HUES6 (cell line): Measurements from ENCODE around the gene PANK4.

ENCODE experiments used
- H3K27ac ChIP-seq: 2 replicates; pipeline ENCODE4 v1.7.0; 2013; ENCODE audit warnings: low read depth, mild to moderate bottlenecking, low read length, inconsistent platforms
- H3K27me3 ChIP-seq: 2 replicates; pipeline ENCODE4 v1.6.1; 2013; ENCODE audit warnings: low read length; ENCODE audit not compliant: control insufficient read depth, insufficient read depth
- H3K36me3 ChIP-seq: 2 replicates; pipeline ENCODE4 v1.6.1; 2013; ENCODE audit warnings: low read length; ENCODE audit not compliant: control insufficient read depth, insufficient read depth
- H3K4me1 ChIP-seq: 2 replicates; pipeline ENCODE4 v1.6.1; 2013; ENCODE audit warnings: low read length; ENCODE audit not compliant: control insufficient read depth, insufficient read depth
- H3K4me3 ChIP-seq: 2 replicates; pipeline ENCODE4 v1.5.1; 2013; ENCODE audit warnings: low read depth, low read length
- H3K9ac ChIP-seq: one replicate; pipeline ENCODE4 v1.6.1; 2013; ENCODE audit warnings: mild to moderate bottlenecking, low read length
- H3K9me3 ChIP-seq: 2 replicates; pipeline ENCODE4 v1.6.1; 2013; ENCODE audit warnings: low read depth, low read length; ENCODE audit not compliant: control insufficient read depth, insufficient read depth

PANK4 gene

GRCh38 chr1:2523191-2523890, 3.1 kb downstream of the PANK4 start:
- Histone ChIP-seq H3K9ac (no peak overlapping the region), H3K4me3 (no peak overlapping the region), H3K4me1 (peaks cover 24% of the 10 kb centered on the region), H3K9me3 (no peaks in the 10 kb centered on the region), H3K27ac (no peak overlapping the region), H3K27me3 (peaks cover 18% of the 10 kb centered on the region), H3K36me3 (peaks cover 31% of the 10 kb centered on the region)

DNA sequence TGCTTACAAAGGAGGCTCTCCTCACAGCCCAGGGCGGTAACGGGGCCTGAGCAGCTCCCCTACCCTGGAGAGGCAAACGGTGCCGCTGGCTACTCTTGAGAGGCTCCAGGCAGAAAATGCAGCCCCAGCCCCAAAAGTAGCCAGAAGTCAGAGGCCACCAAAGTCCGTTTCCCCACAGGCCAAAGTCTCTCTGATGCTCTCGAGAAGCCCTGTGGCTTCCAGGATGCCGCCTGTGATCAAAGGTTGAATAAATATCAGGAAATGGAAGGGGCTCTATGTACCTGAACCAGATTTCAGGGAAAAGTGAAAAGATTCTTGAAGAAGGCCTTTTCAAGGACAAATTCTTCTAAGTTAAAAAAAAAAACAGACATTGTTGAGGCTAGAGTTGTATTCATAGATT, 4.2 kb downstream of the PANK4 start:
- Histone ChIP-seq H3K4me3 (no peak overlapping the region), H3K27me3 (peaks cover 7% of the 10 kb centered on the region), H3K9ac (no peak overlapping the region), H3K36me3 (peaks cover 42% of the 10 kb centered on the region), H3K27ac (no peak overlapping the region), H3K4me1 (peaks cover 19% of the 10 kb centered on the region), H3K9me3 (no peaks in the 10 kb centered on the region)

GRCh38 chr1:2520806-2521205, 5.6 kb downstream of the PANK4 start:
- Histone ChIP-seq H3K27ac (no peak overlapping the region), H3K36me3 (peaks cover 57% of the 10 kb centered on the region), H3K4me3 (no peak overlapping the region), H3K9ac (no peak overlapping the region), H3K27me3 (no peaks in the 10 kb centered on the region), H3K4me1 (peaks cover 13% of the 10 kb centered on the region; the same call in 1 of the 2 replicates), H3K9me3 (no peaks in the 10 kb centered on the region)

GRCh38 chr1:2520206-2520605, 6.2 kb downstream of the PANK4 start:
- H3K4me3 ChIP-seq = no peak overlapping the region
- H3K9ac ChIP-seq = no peak overlapping the region
- peaks cover 63% of the 10 kb centered on the region for H3K36me3 ChIP-seq
- no peaks in the 10 kb centered on the region for H3K9me3 ChIP-seq
- no peak overlapping the region for H3K27ac ChIP-seq
- peaks cover 13% of the 10 kb centered on the region; the same call in 1 of the 2 replicates for H3K4me1 ChIP-seq
- no peaks in the 10 kb centered on the region for H3K27me3 ChIP-seq

- peaks cover 68% of the 10 kb centered on the region for H3K36me3 ChIP-seq
- H3K27ac ChIP-seq = no peak overlapping the region
- no peak overlapping the region for H3K4me3 ChIP-seq
- H3K9me3 ChIP-seq = no peaks in the 10 kb centered on the region
- peaks cover 9% of the 10 kb centered on the region; the same call in 1 of the 2 replicates for H3K4me1 ChIP-seq
- no peak overlapping the region for H3K9ac ChIP-seq
- H3K27me3 ChIP-seq = no peaks in the 10 kb centered on the region
These were observed 6.7 kb downstream of the PANK4 start for GRCh38 chr1:2519729-2520128.

DNA sequence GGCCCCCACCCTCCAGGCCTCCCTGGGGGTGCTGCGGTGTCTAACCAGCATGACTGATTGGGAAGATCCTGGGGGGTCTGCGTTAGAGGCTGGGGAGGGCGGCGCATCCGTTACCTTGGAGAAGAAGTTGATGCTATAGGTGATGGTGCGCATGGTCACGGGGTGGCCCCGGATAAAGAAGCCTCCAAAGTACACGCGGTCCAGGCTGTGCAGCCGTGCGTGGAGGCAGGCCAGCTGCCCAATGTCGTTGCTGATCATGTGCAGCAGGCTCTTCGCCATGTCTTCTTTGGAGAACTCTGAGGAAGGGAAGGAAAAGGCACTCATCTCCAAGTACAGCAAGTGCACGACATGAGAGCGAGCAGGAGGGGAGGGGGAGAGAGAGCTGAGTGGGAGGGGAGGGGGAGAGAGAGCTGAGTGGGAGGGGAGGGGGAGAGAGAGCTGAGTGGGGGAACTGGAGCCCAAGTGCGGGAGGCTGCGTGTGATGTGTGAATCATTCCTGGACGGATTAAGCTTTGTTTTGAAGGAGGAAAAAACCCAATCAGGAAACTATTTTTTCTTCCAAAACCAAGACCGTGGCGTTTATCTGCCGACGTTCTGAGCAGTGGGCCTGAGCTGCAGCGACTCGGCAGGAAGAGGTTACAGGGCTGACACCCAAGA, 7.2 kb downstream of the PANK4 start:
- no peak overlapping the region for H3K4me3 ChIP-seq
- H3K27me3 ChIP-seq = no peaks in the 10 kb centered on the region
- peaks cover 71% of the 10 kb centered on the region for H3K36me3 ChIP-seq
- H3K9me3 ChIP-seq = no peaks in the 10 kb centered on the region
- H3K4me1 ChIP-seq = peaks cover 7% of the 10 kb centered on the region; the same call in 1 of the 2 replicates
- H3K9ac ChIP-seq = no peak overlapping the region
- H3K27ac ChIP-seq = no peak overlapping the region

- Histone ChIP-seq H3K36me3 (peaks cover 77% of the 10 kb centered on the region), H3K27ac (no peak overlapping the region), H3K9me3 (no peaks in the 10 kb centered on the region)
These were observed 7.9 kb downstream of the PANK4 start for GRCh38 chr1:2518528-2518927.

DNA sequence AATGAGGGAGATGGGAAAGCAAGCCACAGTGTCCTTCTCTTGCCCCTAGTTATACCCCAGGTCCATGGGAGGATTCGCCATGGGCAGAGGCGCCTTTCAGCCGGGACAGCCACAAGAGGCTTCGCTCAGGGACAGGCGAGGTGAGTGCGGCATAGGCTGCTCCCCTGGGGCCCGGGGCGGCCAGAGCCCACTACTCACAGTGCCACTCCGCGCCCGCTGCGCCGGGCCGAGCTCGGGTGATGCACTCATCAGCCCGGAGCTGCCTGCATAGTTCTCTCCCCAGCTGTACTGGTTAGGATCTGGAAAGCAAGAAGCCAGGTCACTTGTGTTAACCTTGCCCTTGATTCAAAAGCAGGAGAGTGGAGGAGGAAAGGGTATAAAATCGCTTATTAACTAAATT, 8.4 kb downstream of the PANK4 start:
- H3K4me3 ChIP-seq = no peak overlapping the region
- no peak overlapping the region for H3K9ac ChIP-seq
- H3K9me3 ChIP-seq = no peaks in the 10 kb centered on the region
- H3K27me3 ChIP-seq = no peaks in the 10 kb centered on the region
- H3K36me3 ChIP-seq = peaks cover 83% of the 10 kb centered on the region
- no peaks in the 10 kb centered on the region for H3K4me1 ChIP-seq
- H3K27ac ChIP-seq = no peak overlapping the region

More at GRCh38 chr1:2518528-2518927, 7.9 kb downstream of the PANK4 start:
- H3K4me1 ChIP-seq = 0 out of 2 replicates have a peak, but pooled peaks cover under 1% of the 10 kb centered on the region
- no peak overlapping the region for H3K9ac ChIP-seq
- no peak overlapping the region for H3K4me3 ChIP-seq
- no peaks in the 10 kb centered on the region for H3K27me3 ChIP-seq

DNA sequence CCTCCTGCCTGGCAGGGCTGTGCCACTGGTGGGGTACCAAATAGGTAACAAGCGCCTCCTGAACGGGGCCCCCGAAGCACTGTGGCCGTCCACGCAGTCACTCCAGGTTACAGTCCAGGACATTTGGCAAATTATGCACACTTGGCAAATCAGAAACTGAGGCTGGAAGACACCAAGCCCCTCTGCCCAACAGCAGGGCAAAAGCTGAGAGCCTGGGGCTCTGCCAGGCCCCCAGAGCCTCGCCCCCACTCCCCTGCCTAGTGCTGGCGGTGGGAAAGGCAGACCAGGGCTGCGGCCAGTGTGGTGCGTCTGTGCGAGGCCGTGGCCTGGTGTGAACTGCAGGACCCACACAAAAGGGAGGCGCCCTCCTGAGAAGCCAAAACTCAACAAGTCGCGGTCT, 9.4 kb downstream of the PANK4 start:
- no peaks in the 10 kb centered on the region for H3K9me3 ChIP-seq
- H3K36me3 ChIP-seq = peaks cover 93% of the 10 kb centered on the region
- no peak overlapping the region for H3K4me3 ChIP-seq
- H3K27ac ChIP-seq = no peak overlapping the region
- no peaks in the 10 kb centered on the region for H3K27me3 ChIP-seq
- no peaks in the 10 kb centered on the region for H3K4me1 ChIP-seq
- no peak overlapping the region for H3K9ac ChIP-seq

GRCh38 chr1:2516124-2516523, 10.3 kb downstream of the PANK4 start:
- no peaks in the 10 kb centered on the region for H3K4me1 ChIP-seq
- H3K9me3 ChIP-seq = no peaks in the 10 kb centered on the region
- peaks cover 96% of the 10 kb centered on the region for H3K36me3 ChIP-seq
- no peak overlapping the region for H3K9ac ChIP-seq
- H3K4me3 ChIP-seq = no peak overlapping the region
- no peaks in the 10 kb centered on the region for H3K27me3 ChIP-seq
- H3K27ac ChIP-seq = no peak overlapping the region

DNA sequence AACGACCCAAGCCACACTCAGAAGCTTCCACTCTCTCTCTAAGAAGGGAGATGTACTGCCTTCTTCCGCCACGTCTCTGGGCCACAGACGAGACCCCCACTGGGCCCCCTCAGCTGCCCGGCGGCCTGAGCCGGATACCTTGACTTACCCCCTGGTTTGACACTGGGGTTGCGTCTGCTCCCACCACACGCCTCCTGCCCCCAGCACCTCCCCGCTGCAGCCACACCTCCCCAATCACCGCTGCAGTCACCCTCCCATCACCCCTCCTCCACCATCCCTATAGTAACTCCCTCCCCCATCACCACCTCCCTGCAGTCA, 10.7 kb downstream of the PANK4 start:
- peaks cover 96% of the 10 kb centered on the region for H3K36me3 ChIP-seq
- H3K9me3 ChIP-seq = no peaks in the 10 kb centered on the region
- no peak overlapping the region for H3K27ac ChIP-seq
- no peak overlapping the region for H3K4me3 ChIP-seq
- H3K9ac ChIP-seq = no peak overlapping the region
- H3K4me1 ChIP-seq = no peaks in the 10 kb centered on the region
- no peaks in the 10 kb centered on the region for H3K27me3 ChIP-seq
